ENCODE data around the gene C1QL1.

Gene C1QL1

GRCh38 chr17:44992242-44992939 is 24.3 kb upstream of the C1QL1 start:
- DNase-seq = no peak
- intact Hi-C loops (cut with DNase I) = no loop called here

GRCh38 chr17:44990994-44991393 is 22.9 kb upstream of the C1QL1 start:
- intact Hi-C loops (cut with DNase I) = no loop called here
- DNase-seq = no peak

GRCh38 chr17:44989552-44990138 is 21.5 kb upstream of the C1QL1 start:
- intact Hi-C loops (cut with DNase I) = no loop called here
- DNase-seq = no peak

GRCh38 chr17:44988044-44988942 is 20.2 kb upstream of the C1QL1 start:
- no peak for DNase-seq
- intact Hi-C loops (cut with DNase I) = no loop called here

GRCh38 chr17:44983563-44983962 is 15.5 kb upstream of the C1QL1 start:
- no peak for DNase-seq
- intact Hi-C loops (cut with DNase I) = no loop called here

GRCh38 chr17:44982113-44982702 is 14.1 kb upstream of the C1QL1 start:
- no peak for DNase-seq
- intact Hi-C loops (cut with DNase I) = no loop called here

- intact Hi-C loops (cut with DNase I) = no loop called here
- DNase-seq = no peak
Observed at GRCh38 chr17:44981221-44981968, 13.3 kb upstream of the C1QL1 start.

GRCh38 chr17:44979426-44979995 is 11.4 kb upstream of the C1QL1 start:
- DNase-seq = no peak
- intact Hi-C loops (cut with DNase I) = no loop called here

GRCh38 chr17:44978807-44979206 is 10.7 kb upstream of the C1QL1 start:
- no peak for DNase-seq
- intact Hi-C loops (cut with DNase I) = no loop called here

- intact Hi-C loops (cut with DNase I) = no loop called here
- DNase-seq = no peak
Observed at GRCh38 chr17:44977814-44978550, 9.9 kb upstream of the C1QL1 start.

- intact Hi-C loops (cut with DNase I) = no loop called here
Observed at GRCh38 chr17:44977065-44977464, 9.0 kb upstream of the C1QL1 start.

GRCh38 chr17:44976206-44976605 is 8.1 kb upstream of the C1QL1 start:
- intact Hi-C loops (cut with DNase I) = no loop called here
- no peak for DNase-seq

More at GRCh38 chr17:44977065-44977464, 9.0 kb upstream of the C1QL1 start:
- DNase-seq = no peak

GRCh38 chr17:44972953-44973352 is 4.8 kb upstream of the C1QL1 start:
- DNase-seq = no peak
- intact Hi-C loops (cut with DNase I) = no loop called here

- DNase-seq = peak in 31 of 42 donors; percentile 13 to 83 (median 50)
- intact Hi-C loops (cut with DNase I) = no loop called here
Observed at GRCh38 chr17:44971776-44972483, 3.8 kb upstream of the C1QL1 start.

- intact Hi-C loops (cut with DNase I) = no loop called here
- peak in 38 of 42 donors; percentile 16 to 75 (median 50) for DNase-seq
Observed at GRCh38 chr17:44970136-44970741, 2.1 kb upstream of the C1QL1 start.

- DNase-seq = peak in 1 of 42 donors; percentile 19
- intact Hi-C loops (cut with DNase I) = no loop called here
Observed at GRCh38 chr17:44969144-44969780, 1.2 kb upstream of the C1QL1 start.

GRCh38 chr17:44967907-44968224 is 237 bp downstream of the C1QL1 start:
- DNase-seq = no peak
- intact Hi-C loops (cut with DNase I) = no loop called here
